ENCODE data around the gene BROX. TPM values are rescaled to one million over a fixed set of nuclear protein-coding genes. Genes with fewer than 3 reads are reported as not detected.

The BROX gene
- total and polyA plus RNA-seq, 10 of the 15 experiments (the other 5 are each of a cell fraction or from before 2014, with no cell fraction given): 5.8 to 42.0 (median 16.8) TPM

- no peak for TF ChIP-seq CUX1 (IDR thresholded peaks at IDR 0.05; ENCODE audit: insufficient replicate concordance, low read depth, low read length)
- no peak for TF ChIP-seq SUPT20H (IDR thresholded peaks at IDR 0.05; ENCODE audit: borderline replicate concordance, control insufficient read depth, low read depth, low read length)
- TF ChIP-seq TARDBP (IDR thresholded peaks at IDR 0.05; ENCODE audit: borderline replicate concordance): no peak
- TF ChIP-seq SPI1 (IDR thresholded peaks at IDR 0.05; ENCODE audit: borderline replicate concordance, insufficient read depth, low read depth, low read length): no peak
- TF ChIP-seq JUND (IDR thresholded peaks at IDR 0.05; ENCODE audit: low read depth, low read length): no peak
These were observed 24.6 kb downstream of the BROX start, which contains the start of gene FAM177B (continued) for GRCh38 chr1:222736972-222737371.

GRCh38 chr1:222739465-222739864 lies 27.1 kb downstream of the BROX start:
- no TSS peak for BruUV-seq (replicated peaks)
- ChIA-PET SMC1A (ENCODE audit: uncharacterized antibody, unreplicated experiment) (interaction anchor here (0.7 to 1.7 kb wide), 15 partner anchors 11 to 395 kb away, joined by 3 to 16 read pairs (median 4); no protein-coding TSS in a partner anchor), RAD21 (ENCODE audit: unreplicated experiment) (interaction anchor here (0.8 to 2.3 kb wide), 3 partner anchors 31 to 384 kb away, joined by 3 to 11 read pairs (median 10); no protein-coding TSS in a partner anchor), CTCF (interaction anchor here (0.7 to 2.9 kb wide), 23 partner anchors 8 to 511 kb away, joined by 3 to 29 read pairs (median 4); no protein-coding TSS in a partner anchor), POLR2A (no interaction called here)
- Histone ChIP-seq H3K4me2 (ENCODE audit: control insufficient read depth, insufficient read depth) (no peak overlapping the region), H3K27ac (ENCODE audit: control insufficient read depth, insufficient read depth) (no peak overlapping the region), H3K27me3 (replicated peaks in 1 of 2; ENCODE audit: control insufficient read depth in 2 of 2, insufficient read depth in 2 of 2, low read length in 1 of 2) (no peaks in the 10 kb centered on the region), H3K36me3 (ENCODE audit: control insufficient read depth in 2 of 2, insufficient read depth in 2 of 2, low read length in 1 of 2) (no peaks in the 10 kb centered on the region; a peak in 1 of 4 replicates), H3K4me3 (no peak overlapping the region), H2AFZ (ENCODE audit: control insufficient read depth, low read depth, low read length) (no peak overlapping the region), H3K79me2 (ENCODE audit: control insufficient read depth, insufficient read depth, low read length) (no peaks in the 10 kb centered on the region), H3K9ac (ENCODE audit: control insufficient read depth, insufficient read depth, low read length) (no peak overlapping the region), H3K4me1 (ENCODE audit: control insufficient read depth, insufficient read depth, low read length) (no peaks in the 10 kb centered on the region), H3K9me3 (replicated peaks; ENCODE audit: control insufficient read depth, insufficient read depth, low read length) (no peaks in the 10 kb centered on the region), H4K20me1 (ENCODE audit: control insufficient read depth, insufficient read depth) (no peaks in the 10 kb centered on the region)
- intact Hi-C loops (cut with micrococcal nuclease; ENCODE audit: unreplicated experiment): no loop called here
- ATAC-seq (no peak), FAIRE-seq (no peak), DNase-seq (ENCODE audit: low read depth, low spot score) (no peak)
- TF ChIP-seq SIX5 (IDR thresholded peaks at IDR 0.05; ENCODE audit: low read depth, low read length, severe bottlenecking): no peak
- no peak for TF ChIP-seq USF1 (IDR thresholded peaks at IDR 0.05; ENCODE audit: borderline replicate concordance, extremely low read length, insufficient read depth, low read depth, low read length)
- in situ Hi-C loops (cut with MboI): loop anchor here (10.0 kb wide), 1 partner anchor 345 kb away; no protein-coding TSS in a partner anchor
- 98% methylated on average over 2 of the region's 2 CpGs for WGBS (ENCODE audit: insufficient coverage, insufficient replicate concordance, low lambda C conversion rate, missing lambda C conversion rate)
